Bronchial epithelial cell (primary cell): ENCODE data around the gene MALAT1. TPM values are rescaled to one million over a fixed set of nuclear protein-coding genes. Genes with fewer than 3 reads are reported as not detected.
A peak's percentile ranks its signal among the peaks of the same experiment; 100 is the strongest.

Experiments used
- DNase-seq: peaks from one replicate; pipeline ENCODE4 v3.0.0-alpha.2; 2010; ENCODE audit warnings: low read depth
- FAIRE-seq: peaks from 2 replicates; lab custom pipeline; 2011; peaks lifted over from hg19 to GRCh38; lab: Jason Lieb, UNC
- H3K27me3 ChIP-seq: 2 replicates; pipeline ENCODE4 v1.5.1; 2011; ENCODE audit warnings: low read length; ENCODE audit not compliant: control insufficient read depth, insufficient read depth
- H3K36me3 ChIP-seq: 2 replicates; pipeline ENCODE4 v1.5.1; 2011; ENCODE audit warnings: low read length; ENCODE audit not compliant: control insufficient read depth, insufficient read depth
- H3K4me3 ChIP-seq: 2 replicates; pipeline ENCODE4 v1.5.1; 2011; ENCODE audit warnings: mild to moderate bottlenecking, low read depth, low read length, control low read depth
- total RNA-seq: library from RNA; depleted of rRNA; stranded (reverse); fragments of >200 nt; gene quantifications from 2 replicates; pipeline ENCODE4 v1.2.1, GENCODE V29; 2014
- TF ChIP-seq, protein P1 (sequence below): IDR thresholded peaks from 2 replicates; pipeline ENCODE4 v1.5.1; 2011; ENCODE audit warnings: mild to moderate bottlenecking, moderate library complexity, low read length, control low read depth, inconsistent platforms; ENCODE audit not compliant: insufficient read depth, severe bottlenecking

The MALAT1 gene
- total RNA-seq, 1 donor from 2014 or later: 11,095 TPM

DNA sequence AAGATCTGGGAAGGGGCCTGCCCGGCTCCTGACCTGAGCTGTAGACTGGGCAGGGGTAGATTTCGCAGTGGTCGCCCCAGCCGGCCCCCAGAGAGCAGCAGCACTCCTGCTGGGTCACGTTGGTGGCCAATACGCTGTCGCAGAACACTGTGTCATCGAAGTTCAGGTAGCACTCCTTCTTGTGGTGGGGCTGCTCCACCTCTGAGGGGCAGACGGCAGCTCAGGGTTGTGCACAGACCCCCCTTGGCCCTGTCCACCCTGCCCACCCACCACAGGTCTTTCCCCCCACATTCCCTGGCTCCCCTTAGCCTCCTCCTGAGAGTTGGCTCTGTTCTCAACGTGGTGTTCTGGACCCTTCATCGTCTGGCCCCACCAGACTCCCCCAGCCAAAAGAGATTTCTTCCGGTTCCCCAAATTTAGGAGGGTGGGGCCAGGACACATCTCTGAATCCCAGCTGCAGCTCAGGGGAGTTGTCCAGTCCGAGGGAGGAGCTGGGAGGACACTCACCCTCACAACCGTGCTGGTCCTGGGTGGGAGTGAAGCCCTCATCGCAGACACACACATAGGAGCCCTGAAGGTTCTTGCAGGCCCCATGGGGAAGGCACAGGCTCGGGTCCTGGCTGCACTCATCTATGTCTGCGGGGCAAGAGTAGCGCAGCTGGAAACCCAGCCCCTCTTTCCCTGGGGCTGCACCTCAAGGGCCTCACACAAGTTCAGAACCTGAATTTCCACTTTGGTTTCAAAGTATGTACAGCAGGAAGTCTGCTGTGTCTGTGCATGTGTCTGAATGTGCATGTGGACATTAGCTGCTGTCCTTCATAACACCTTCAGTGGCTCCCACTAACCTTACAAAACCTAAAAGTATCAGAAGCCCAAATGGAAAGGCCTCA, 42.5 kb downstream of the MALAT1 start:
- Histone ChIP-seq H3K27me3 (no peaks in the 10 kb centered on the region), H3K4me3 (peak overlapping the region; percentile 65), H3K36me3 (peaks cover 7% of the 10 kb centered on the region)
- TF ChIP-seq, protein P1, sequence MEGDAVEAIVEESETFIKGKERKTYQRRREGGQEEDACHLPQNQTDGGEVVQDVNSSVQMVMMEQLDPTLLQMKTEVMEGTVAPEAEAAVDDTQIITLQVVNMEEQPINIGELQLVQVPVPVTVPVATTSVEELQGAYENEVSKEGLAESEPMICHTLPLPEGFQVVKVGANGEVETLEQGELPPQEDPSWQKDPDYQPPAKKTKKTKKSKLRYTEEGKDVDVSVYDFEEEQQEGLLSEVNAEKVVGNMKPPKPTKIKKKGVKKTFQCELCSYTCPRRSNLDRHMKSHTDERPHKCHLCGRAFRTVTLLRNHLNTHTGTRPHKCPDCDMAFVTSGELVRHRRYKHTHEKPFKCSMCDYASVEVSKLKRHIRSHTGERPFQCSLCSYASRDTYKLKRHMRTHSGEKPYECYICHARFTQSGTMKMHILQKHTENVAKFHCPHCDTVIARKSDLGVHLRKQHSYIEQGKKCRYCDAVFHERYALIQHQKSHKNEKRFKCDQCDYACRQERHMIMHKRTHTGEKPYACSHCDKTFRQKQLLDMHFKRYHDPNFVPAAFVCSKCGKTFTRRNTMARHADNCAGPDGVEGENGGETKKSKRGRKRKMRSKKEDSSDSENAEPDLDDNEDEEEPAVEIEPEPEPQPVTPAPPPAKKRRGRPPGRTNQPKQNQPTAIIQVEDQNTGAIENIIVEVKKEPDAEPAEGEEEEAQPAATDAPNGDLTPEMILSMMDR: no peak
- peak; percentile 80 for FAIRE-seq
- DNase-seq: peak; percentile 84

DNA sequence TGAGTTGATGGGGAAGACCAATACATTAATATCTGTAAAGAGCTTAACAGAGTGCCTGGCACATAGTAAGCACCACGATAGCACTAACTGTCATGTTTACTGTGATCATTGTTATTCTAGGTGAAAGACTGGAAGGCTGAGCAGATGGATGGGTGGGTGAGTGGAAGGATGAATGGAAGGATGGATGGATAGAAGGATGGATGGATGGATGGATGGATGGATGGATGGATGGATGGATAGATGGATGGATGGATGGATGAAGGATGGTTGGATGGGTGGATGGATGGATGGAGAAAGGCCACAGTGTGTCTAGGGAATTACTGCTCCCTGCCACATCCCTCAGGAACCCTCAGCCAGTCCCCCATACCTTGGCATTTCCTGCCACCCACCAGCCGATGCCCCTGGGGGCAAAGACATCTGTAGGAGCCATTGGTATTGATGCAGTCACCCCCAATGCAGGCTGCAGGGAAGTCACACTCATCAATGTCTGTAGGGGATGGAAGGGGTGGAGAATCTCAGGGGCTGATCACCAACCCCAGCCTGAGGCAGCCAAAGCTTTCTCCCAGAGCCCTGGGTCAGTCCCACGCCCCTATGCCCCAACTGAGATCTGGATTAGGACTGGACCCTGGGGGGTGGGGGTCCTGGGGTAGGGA, 44.0 kb downstream of the MALAT1 start:
- FAIRE-seq: no peak
- TF ChIP-seq, protein P1: no peak
- peaks cover 4% of the 10 kb centered on the region for H3K36me3 ChIP-seq
- DNase-seq: no peak
- H3K4me3 ChIP-seq: no peak overlapping the region
- H3K27me3 ChIP-seq: no peaks in the 10 kb centered on the region

DNA sequence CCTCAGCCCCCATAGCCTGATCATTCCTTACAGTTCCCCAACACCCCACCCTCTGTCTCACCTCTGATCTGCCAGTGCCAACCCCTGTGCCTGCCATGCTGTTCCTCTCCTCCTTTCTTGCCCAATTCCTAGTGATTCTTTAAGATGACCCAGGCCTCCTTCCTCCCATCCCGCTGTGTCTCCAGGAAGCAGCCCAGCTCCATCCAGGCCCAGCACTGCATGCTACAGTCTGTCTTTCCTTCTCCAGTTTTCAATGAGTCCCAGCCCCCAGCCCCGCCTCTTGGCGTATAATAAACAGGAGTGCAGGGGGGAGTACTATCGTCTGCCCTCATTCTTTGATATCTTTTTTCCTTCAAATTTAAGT, 47.0 kb downstream of the MALAT1 start:
- Histone ChIP-seq H3K36me3 (no peaks in the 10 kb centered on the region), H3K27me3 (no peaks in the 10 kb centered on the region), H3K4me3 (peak overlapping the region; percentile 41)
- FAIRE-seq (no peak), DNase-seq (no peak)
- TF ChIP-seq, protein P1: no peak

DNA sequence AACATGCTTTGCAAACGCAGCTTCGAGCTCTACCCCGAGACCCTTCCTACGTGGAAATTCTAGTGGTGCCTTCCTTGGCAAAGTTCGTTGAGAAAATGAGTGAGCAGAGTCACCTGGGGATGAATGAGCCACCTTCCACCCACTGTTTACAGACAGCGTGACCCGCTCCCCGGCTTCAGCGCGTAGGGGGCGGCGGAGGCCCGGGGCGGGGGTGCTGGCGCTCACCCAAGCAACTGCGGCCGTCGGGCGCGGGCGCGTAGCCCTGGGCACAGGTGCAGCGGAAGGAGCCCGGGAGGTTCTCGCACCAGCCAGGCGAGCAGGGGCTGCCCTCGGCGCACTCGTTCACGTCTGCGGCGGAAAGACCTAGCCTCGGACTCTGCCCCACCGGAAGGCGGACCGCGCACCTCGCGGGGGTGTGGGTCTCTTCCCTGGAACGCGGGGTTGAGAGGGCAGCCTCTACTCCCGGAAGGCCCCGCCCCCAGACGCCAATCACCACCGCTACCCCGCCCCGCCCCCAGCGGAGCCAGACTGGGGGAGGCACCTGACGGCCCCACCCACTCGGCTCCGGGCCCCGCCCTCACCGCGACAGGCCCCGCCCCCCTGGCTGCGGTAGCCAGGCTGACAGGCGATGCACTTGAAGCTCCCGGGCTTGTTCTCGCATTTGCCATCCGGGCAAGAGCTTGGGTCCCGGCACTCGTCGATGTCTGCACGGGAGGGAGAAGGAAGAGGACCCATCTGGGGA, 47.5 kb downstream of the MALAT1 start:
- Histone ChIP-seq H3K36me3 (no peaks in the 10 kb centered on the region), H3K4me3 (peak overlapping the region; percentile 41), H3K27me3 (no peaks in the 10 kb centered on the region)
- FAIRE-seq: no peak
- TF ChIP-seq, protein P1: no peak
- DNase-seq: peak; percentile 62

DNA sequence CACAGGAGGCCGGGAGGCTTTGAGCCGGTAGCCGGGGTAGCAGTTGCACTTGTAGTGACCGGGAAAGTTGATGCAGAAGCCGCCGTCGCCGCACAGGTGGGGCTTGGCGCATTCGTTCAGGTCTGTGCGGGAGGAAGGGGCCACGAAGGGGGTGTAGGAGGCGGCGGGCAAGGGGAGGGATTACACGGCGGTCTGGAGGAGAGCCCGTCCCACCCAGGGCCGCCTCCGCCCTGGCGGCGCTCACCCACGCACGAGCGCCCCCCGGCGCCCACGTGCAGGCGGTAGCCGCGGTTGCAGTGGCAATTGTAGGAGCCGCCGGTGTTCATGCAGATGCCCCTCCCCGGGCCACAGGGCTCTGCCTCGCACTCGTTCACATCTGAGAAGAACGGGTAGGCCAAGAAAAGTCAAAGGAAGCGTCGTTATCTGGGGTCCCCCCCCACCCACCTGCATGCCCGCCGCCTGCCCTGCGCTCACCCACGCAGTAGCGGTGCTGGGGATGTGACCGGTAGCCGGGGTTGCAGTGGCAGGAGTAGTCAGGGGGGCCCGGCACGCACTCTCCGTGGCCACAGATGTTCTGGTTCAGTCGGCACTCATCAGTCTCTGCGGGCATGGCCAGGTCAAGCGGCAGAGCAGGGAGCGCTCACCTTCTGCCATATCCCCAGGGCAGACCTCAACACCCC, 48.7 kb downstream of the MALAT1 start:
- H3K4me3 ChIP-seq: no peak overlapping the region
- H3K36me3 ChIP-seq: no peaks in the 10 kb centered on the region
- FAIRE-seq (no peak), DNase-seq (no peak)
- H3K27me3 ChIP-seq: no peaks in the 10 kb centered on the region
- TF ChIP-seq, protein P1: no peak
